Thyroid gland (tissue), 4 donors: ENCODE results near the gene ARHGAP10. TPM values are rescaled to one million over a fixed set of nuclear protein-coding genes. Genes with fewer than 3 reads are reported as not detected.

Source experiments
- DNase-seq, 2 donors: peaks; one replicate each; pipeline ENCODE4 v3.0.0-alpha.2; 2019
- H3K27ac ChIP-seq, 3 donors: fragments of 200-600 bp; sonication (generic); 1 replicate in 2 of 3; 2 replicates in 1 of 3; pipeline ENCODE4 v1.5.1; 2016 to 2019; ENCODE audit warnings: mild to moderate bottlenecking in 1 of 3, moderate library complexity in 1 of 3
- H3K27me3 ChIP-seq: fragments of 200-600 bp; sonication (generic); one replicate; pipeline ENCODE4 v1.5.1; 2019
- H3K36me3 ChIP-seq, 2 donors: fragments of 200-600 bp; sonication (generic); one replicate each; pipeline ENCODE4 v1.5.1; 2016 to 2019
- H3K4me1 ChIP-seq, 2 donors: fragments of 200-600 bp; sonication (generic); one replicate each; pipeline ENCODE4 v1.5.1; 2017 to 2019
- H3K4me3 ChIP-seq, 3 donors: fragments of 200-600 bp; sonication (generic); replicated peaks in 1 of 3; 1 replicate in 2 of 3; 2 replicates in 1 of 3; pipeline ENCODE4 v1.5.1; 2016; ENCODE audit warnings: mild to moderate bottlenecking in 1 of 3
- H3K9me3 ChIP-seq: fragments of 200-600 bp; sonication (generic); one replicate; pipeline ENCODE4 v1.5.1; 2017
- POLR2A ChIP-seq, 2 donors: fragments of 450-650 bp; IDR thresholded peaks; one replicate each; pipeline ENCODE4 v1.6.1; 2017; ENCODE audit warnings: antibody characterized with exemption in 2 of 2, mild to moderate bottlenecking in 2 of 2, moderate library complexity in 1 of 2
- WGBS, 2 donors: methylation state at CpG; one replicate each; pipeline ENCODE4 v1.1.5; 2017; 5-methylcytosine and 5-hydroxymethylcytosine counted together
- intact Hi-C: fragments of 100-400 bp; cut with DNase I; formaldehyde crosslinking; loops from one replicate; pipeline ENCODE4 v1.15.1; 2023
- total RNA-seq, 4 donors: library from RNA; depleted of rRNA; stranded (reverse); fragments of >200 nt; gene quantifications; one replicate each; pipeline ENCODE4 v1.2.3, GENCODE V29; 2016
- TF ChIP-seq, protein P1 (sequence below), 6 experiments: fragments of 200-600 bp in 3 of 6; fragments of 450-650 bp in 3 of 6; sonication (generic) in 3 of 6; IDR thresholded peaks; one replicate each; pipeline ENCODE4 v1.5.1; 2016 to 2019; ENCODE audit warnings: antibody characterized with exemption in 6 of 6, mild to moderate bottlenecking in 2 of 6, inconsistent platforms in 1 of 6, moderate library complexity in 1 of 6

Gene ARHGAP10
- total RNA-seq, 4 donors from 2014 or later: 39.5 to 78.4 (median 42.0) TPM

DNA sequence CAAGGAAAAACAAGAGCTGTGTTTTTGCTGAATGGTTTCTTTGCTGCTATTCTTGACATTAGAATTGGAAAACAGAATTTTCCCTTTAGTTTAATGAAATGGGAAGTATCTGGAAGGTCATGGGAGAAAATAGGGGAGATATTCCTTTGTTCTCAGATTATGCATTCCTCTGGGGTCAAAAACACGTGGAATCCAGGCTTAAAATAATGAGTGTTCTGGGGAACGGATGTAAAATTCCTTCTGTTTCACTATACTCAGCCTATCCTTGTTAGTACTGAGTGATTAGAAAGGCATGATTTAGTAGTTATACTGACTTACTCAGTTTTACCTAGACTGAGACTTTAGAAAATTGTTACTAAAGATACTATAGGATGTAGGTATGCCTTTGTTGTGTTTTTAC lies 107.3 kb downstream of the ARHGAP10 start:
- H3K4me1 ChIP-seq: peaks cover 0 to 5% of the 10 kb centered on the region in 2 donors
- DNase-seq: no peak
- H3K4me3 ChIP-seq: no peak overlapping the region
- no peaks in the 10 kb centered on the region for H3K36me3 ChIP-seq
- intact Hi-C loops: no loop called here
- H3K9me3 ChIP-seq: no peaks in the 10 kb centered on the region
- TF ChIP-seq, protein P1, sequence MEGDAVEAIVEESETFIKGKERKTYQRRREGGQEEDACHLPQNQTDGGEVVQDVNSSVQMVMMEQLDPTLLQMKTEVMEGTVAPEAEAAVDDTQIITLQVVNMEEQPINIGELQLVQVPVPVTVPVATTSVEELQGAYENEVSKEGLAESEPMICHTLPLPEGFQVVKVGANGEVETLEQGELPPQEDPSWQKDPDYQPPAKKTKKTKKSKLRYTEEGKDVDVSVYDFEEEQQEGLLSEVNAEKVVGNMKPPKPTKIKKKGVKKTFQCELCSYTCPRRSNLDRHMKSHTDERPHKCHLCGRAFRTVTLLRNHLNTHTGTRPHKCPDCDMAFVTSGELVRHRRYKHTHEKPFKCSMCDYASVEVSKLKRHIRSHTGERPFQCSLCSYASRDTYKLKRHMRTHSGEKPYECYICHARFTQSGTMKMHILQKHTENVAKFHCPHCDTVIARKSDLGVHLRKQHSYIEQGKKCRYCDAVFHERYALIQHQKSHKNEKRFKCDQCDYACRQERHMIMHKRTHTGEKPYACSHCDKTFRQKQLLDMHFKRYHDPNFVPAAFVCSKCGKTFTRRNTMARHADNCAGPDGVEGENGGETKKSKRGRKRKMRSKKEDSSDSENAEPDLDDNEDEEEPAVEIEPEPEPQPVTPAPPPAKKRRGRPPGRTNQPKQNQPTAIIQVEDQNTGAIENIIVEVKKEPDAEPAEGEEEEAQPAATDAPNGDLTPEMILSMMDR (IDR thresholded peaks at IDR 0.05): no peak
- no peak for TF ChIP-seq POLR2A (IDR thresholded peaks at IDR 0.05)
- H3K27ac ChIP-seq: no peak overlapping the region
- H3K27me3 ChIP-seq: no peaks in the 10 kb centered on the region
- WGBS, 2 donors: 86 to 91% methylated on average over 2 of the region's 2 CpGs

DNA sequence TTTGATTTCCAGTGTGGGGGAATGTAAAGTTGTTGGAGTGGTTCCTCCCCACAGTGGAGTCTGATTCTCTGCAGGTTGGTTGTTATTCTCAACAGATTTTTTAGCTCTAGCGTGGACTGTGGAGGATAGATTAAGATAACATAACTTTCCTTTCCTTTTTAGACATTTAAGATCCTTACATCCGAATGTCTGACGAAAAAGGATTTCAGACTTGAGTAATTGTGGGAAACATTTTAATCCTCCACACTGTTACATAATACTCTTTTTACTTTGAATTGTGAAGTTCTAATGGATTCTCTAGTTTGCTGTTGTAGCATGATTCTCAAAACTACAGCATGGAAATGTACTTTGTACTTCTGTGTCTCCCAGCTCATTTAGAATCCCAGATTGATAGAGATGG lies 107.8 kb downstream of the ARHGAP10 start:
- intact Hi-C loops: no loop called here
- no peaks in the 10 kb centered on the region for H3K27me3 ChIP-seq
- TF ChIP-seq, protein P1 (IDR thresholded peaks at IDR 0.05): no peak
- TF ChIP-seq POLR2A (IDR thresholded peaks at IDR 0.05): no peak
- no peak overlapping the region for H3K27ac ChIP-seq
- no peak overlapping the region for H3K4me3 ChIP-seq
- H3K36me3 ChIP-seq: no peaks in the 10 kb centered on the region
- no peak for DNase-seq
- H3K4me1 ChIP-seq: peaks cover 0 to 5% of the 10 kb centered on the region in 2 donors
- H3K9me3 ChIP-seq: no peaks in the 10 kb centered on the region
- 89 to 93% methylated on average over 3 of the region's 3 CpGs for WGBS, 2 donors

DNA sequence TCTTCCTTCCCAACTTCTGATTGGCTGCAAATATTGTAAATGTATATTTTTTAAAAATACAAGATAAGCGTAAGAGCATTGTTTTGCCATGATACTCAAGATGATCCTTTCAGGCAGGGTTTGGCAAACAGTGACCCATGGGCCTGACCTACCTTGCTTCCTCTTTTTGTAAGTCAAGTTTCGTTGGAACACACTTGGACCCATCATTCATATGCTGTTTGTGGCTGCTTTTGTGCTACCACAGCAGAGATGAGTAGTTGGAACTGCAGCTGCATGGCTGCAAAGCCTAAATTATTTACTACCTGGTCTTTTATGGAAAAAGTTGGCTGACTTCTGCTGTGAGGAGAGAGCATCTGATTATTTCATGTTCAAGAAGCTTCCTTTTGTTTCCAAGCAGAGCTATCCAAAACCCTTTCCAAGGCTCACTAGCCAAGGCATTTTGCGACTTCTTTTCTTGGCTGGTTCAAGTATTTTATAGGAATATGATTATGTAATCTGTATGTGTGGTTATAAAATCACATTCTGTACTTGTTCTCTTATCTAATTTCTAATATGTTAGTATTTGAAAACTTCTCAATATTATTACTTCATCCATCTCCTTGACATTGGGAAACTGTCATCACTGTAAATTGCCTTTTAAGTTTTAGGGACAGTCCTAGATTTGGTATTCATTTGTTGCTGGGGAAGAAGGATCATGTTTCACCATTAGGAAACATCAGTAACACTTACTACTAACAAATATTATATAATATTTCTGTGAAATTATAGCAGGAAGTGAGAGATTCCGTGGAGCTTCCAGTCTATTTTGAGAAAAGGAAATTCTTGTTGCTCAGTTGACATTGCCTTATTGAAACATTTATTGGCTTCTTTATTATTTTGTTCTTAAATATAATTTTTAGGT lies 109.2 kb downstream of the ARHGAP10 start:
- Histone ChIP-seq H3K9me3 (no peaks in the 10 kb centered on the region), H3K4me3 (no peak overlapping the region), H3K4me1 (no peaks in the 10 kb centered on the region), H3K36me3 (no peaks in the 10 kb centered on the region), H3K27me3 (no peaks in the 10 kb centered on the region), H3K27ac (no peak overlapping the region)
- no peak for TF ChIP-seq POLR2A (IDR thresholded peaks at IDR 0.05)
- WGBS, 2 donors: 79 to 85% methylated on average over 4 of the region's 4 CpGs
- intact Hi-C loops: no loop called here
- no peak for DNase-seq

DNA sequence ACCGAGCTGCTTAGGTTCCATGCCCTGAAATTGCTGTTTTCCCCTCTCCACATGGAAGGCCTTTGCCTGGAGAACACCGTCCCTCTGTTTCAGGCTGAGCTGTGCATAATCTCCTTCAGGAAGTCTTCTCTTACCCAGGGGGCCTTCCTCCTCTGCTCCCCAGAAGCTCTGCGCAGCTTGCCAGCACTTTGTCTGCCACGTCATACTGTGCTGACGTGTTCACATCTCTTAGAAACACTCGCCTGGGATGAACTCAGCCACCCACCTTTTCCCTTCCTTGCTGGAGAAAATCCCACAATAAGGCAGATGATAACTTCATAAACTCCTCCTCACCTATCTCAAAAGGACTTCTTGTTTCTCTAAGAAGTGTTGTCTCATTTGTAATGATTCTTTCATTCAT lies 110.7 kb downstream of the ARHGAP10 start:
- no peaks in the 10 kb centered on the region for H3K36me3 ChIP-seq
- intact Hi-C loops: no loop called here
- DNase-seq: no peak
- no peak overlapping the region for H3K4me3 ChIP-seq
- no peak overlapping the region for H3K27ac ChIP-seq
- 87 to 91% methylated on average over 6 of the region's 6 CpGs for WGBS, 2 donors
- H3K27me3 ChIP-seq: no peaks in the 10 kb centered on the region
- H3K4me1 ChIP-seq: no peaks in the 10 kb centered on the region
- no peaks in the 10 kb centered on the region for H3K9me3 ChIP-seq
- TF ChIP-seq, protein P1 (IDR thresholded peaks at IDR 0.05): no peak
- TF ChIP-seq POLR2A (IDR thresholded peaks at IDR 0.05): no peak

DNA sequence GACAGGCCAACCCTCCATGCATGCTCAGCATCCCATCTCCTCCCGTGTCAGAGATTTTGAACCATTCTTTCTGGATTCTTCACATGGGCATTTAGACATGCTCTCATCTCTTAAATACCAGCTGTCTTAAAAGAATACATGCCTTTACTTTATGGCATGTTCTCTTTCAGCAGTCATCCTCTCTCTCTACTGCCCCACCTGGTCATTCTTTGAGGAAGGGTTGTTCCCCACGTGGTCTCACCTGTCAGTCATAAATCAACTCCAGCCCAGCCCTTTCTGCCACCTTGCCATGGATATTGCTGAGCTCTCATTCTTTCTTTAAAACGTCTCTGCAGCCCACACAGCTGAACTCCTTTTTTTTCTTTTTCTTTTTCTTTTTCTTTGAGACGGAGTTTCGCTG lies 111.3 kb downstream of the ARHGAP10 start:
- H3K4me3 ChIP-seq: no peak overlapping the region
- H3K4me1 ChIP-seq: no peaks in the 10 kb centered on the region
- H3K27ac ChIP-seq: no peak overlapping the region
- 82 to 84% methylated on average over 5 of the region's 5 CpGs for WGBS, 2 donors
- H3K36me3 ChIP-seq: no peaks in the 10 kb centered on the region
- intact Hi-C loops: no loop called here
- H3K9me3 ChIP-seq: no peaks in the 10 kb centered on the region
- DNase-seq: no peak
- H3K27me3 ChIP-seq: no peaks in the 10 kb centered on the region
- TF ChIP-seq POLR2A (IDR thresholded peaks at IDR 0.05): no peak
- TF ChIP-seq, protein P1 (IDR thresholded peaks at IDR 0.05): no peak
